Calu3 (cell line): Measurements from ENCODE around the gene STAMBP. TPM values are rescaled to one million over a fixed set of nuclear protein-coding genes. Genes with fewer than 3 reads are reported as not detected.

Experiments used
- BruUV-seq: library from RNA; stranded (reverse); fragments of 400-500 nt; replicated peaks from 2 replicates; lab custom pipeline; 2021; lab: Mats Ljungman, UMichigan
- CTCF ChIA-PET: fragments of 300-600 bp; sonication (Branson Sonifier 250); formaldehyde crosslinking; loops from one replicate; lab custom pipeline; 2022; ENCODE audit warnings: antibody characterized with exemption; lab: Charles Lee
- DNase-seq: peaks from one replicate; pipeline ENCODE4 v3.0.0; 2022
- H3K27ac Mint-ChIP-seq: one replicate; pipeline ENCODE4 v1.8.0; 2022; ENCODE audit warnings: mixed read lengths; ENCODE audit not compliant: unreplicated experiment
- H3K27me3 Mint-ChIP-seq: one replicate; pipeline ENCODE4 v1.8.0; 2022; ENCODE audit warnings: mixed read lengths; ENCODE audit not compliant: unreplicated experiment
- H3K36me3 Mint-ChIP-seq: one replicate; pipeline ENCODE4 v1.8.0; 2022; ENCODE audit warnings: mild to moderate bottlenecking, moderate library complexity, mixed read lengths; ENCODE audit not compliant: insufficient read depth, unreplicated experiment
- H3K4me1 Mint-ChIP-seq: one replicate; pipeline ENCODE4 v1.8.0; 2022; ENCODE audit warnings: mild to moderate bottlenecking, low read depth, mixed read lengths; ENCODE audit not compliant: unreplicated experiment
- H3K4me3 Mint-ChIP-seq: one replicate; pipeline ENCODE4 v1.8.0; 2022; ENCODE audit warnings: mild to moderate bottlenecking, low read depth, moderate library complexity, mixed read lengths; ENCODE audit not compliant: unreplicated experiment
- H3K9me3 Mint-ChIP-seq: one replicate; pipeline ENCODE4 v1.8.0; 2022; ENCODE audit warnings: low read depth, mixed read lengths; ENCODE audit not compliant: unreplicated experiment
- intact Hi-C: fragments of 100-400 bp; cut with micrococcal nuclease; formaldehyde crosslinking; loops from one replicate; pipeline ENCODE4 v1.10.0; 2022; ENCODE audit not compliant: unreplicated experiment
- total RNA-seq: library from RNA; stranded (reverse); gene quantifications from 2 replicates; pipeline ENCODE4 v1.2.3, GENCODE V29; 2022
- TF ChIP-seq, protein P1 (sequence below): fragments of 200-600 bp; IDR thresholded peaks from one replicate; pipeline ENCODE4 v1.8.0; 2022; ENCODE audit warnings: antibody characterized with exemption; ENCODE audit not compliant: unreplicated experiment

STAMBP gene
- total RNA-seq, 1 experiment from 2014 or later: 51.9 TPM

DNA sequence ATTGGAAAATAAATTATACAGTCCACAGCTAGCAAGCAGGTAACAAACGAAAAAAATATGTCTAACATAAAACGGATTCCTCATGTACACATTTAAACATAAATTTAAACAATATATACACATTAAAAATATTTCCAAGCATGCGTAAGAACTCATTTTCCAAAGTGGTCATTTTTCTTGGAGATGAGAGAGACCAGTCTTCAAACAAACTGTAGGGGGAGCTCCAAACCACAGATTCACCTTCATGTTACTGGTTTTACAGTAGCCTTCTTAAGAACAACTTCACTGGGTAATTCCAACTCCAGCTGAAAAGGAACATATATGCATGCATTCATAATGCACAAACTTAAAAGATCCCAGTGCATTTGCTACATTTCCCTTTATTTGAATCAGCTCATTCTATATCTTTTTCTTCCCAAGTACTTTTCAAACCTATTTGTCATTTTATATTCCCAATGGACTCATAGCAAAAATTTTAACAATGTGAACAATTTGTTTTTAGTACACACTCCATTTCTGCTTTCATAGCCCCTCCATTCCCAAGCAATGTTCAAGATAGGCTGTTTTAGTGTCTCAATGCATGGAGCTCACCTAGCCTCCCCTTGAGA is 4.7 kb upstream of the STAMBP start:
- TF ChIP-seq, protein P1, sequence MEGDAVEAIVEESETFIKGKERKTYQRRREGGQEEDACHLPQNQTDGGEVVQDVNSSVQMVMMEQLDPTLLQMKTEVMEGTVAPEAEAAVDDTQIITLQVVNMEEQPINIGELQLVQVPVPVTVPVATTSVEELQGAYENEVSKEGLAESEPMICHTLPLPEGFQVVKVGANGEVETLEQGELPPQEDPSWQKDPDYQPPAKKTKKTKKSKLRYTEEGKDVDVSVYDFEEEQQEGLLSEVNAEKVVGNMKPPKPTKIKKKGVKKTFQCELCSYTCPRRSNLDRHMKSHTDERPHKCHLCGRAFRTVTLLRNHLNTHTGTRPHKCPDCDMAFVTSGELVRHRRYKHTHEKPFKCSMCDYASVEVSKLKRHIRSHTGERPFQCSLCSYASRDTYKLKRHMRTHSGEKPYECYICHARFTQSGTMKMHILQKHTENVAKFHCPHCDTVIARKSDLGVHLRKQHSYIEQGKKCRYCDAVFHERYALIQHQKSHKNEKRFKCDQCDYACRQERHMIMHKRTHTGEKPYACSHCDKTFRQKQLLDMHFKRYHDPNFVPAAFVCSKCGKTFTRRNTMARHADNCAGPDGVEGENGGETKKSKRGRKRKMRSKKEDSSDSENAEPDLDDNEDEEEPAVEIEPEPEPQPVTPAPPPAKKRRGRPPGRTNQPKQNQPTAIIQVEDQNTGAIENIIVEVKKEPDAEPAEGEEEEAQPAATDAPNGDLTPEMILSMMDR: peak; percentile 66
- peaks cover 6% of the 10 kb centered on the region for H3K4me1 Mint-ChIP-seq
- H3K36me3 Mint-ChIP-seq: peaks cover 7% of the 10 kb centered on the region
- no peaks in the 10 kb centered on the region for H3K9me3 Mint-ChIP-seq
- no TSS peak for BruUV-seq
- peaks cover 20% of the 10 kb centered on the region for H3K27me3 Mint-ChIP-seq
- intact Hi-C loops: no loop called here
- CTCF ChIA-PET: interaction anchor here (1.0 to 1.4 kb wide), 6 partner anchors 85 to 511 kb away, joined by 3 to 6 read pairs (median 4); partner anchors contain the start of gene BOLA3
- no peak overlapping the region for H3K27ac Mint-ChIP-seq
- no peak overlapping the region for H3K4me3 Mint-ChIP-seq
- peak; percentile 46 for DNase-seq

DNA sequence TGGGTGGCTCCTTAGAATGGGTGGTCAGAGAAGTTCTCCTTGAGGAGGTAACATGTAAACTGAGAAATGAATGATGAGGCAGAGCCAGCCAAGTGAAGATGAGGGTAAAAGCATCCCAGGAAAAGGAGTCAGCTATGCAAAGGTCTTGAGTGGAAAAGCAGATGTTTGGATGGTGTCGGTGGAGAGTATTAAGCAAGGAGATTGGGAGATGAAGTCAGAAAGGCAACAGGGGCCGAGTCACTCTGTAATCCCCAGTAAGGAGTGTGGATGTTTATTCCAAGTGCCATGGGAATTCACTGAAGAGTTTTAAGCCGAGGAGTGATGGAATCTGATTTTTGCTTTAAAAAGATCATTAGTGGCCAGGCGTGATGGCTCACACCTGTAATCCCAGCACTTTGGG is 3.4 kb upstream of the STAMBP start:
- CTCF ChIA-PET: no interaction called here
- Mint-ChIP-seq H3K4me3 (no peak overlapping the region), H3K4me1 (peaks cover 17% of the 10 kb centered on the region), H3K9me3 (no peaks in the 10 kb centered on the region), H3K36me3 (peaks cover 17% of the 10 kb centered on the region), H3K27ac (no peak overlapping the region), H3K27me3 (peaks cover 16% of the 10 kb centered on the region)
- TF ChIP-seq, protein P1: no peak
- DNase-seq: no peak
- intact Hi-C loops: no loop called here
- BruUV-seq: no TSS peak

- Mint-ChIP-seq H3K27me3 (no peaks in the 10 kb centered on the region), H3K9me3 (no peaks in the 10 kb centered on the region), H3K27ac (no peak overlapping the region), H3K4me1 (peaks cover 24% of the 10 kb centered on the region), H3K4me3 (no peak overlapping the region), H3K36me3 (peaks cover 17% of the 10 kb centered on the region)
- CTCF ChIA-PET: interaction anchor here (0.8 to 1.2 kb wide), 5 partner anchors 154 to 324 kb away, joined by 3 to 5 read pairs (median 4); partner anchors contain the start of gene BOLA3
- intact Hi-C loops: no loop called here
- no peak for DNase-seq
- BruUV-seq: no TSS peak
- TF ChIP-seq, protein P1: no peak
Observed at GRCh38 chr2:73827018-73827417, 1.7 kb upstream of the STAMBP start.

- peaks cover 3% of the 10 kb centered on the region for H3K9me3 Mint-ChIP-seq
- intact Hi-C loops: no loop called here
- no TSS peak for BruUV-seq
- H3K27me3 Mint-ChIP-seq: no peaks in the 10 kb centered on the region
- DNase-seq: no peak
- H3K27ac Mint-ChIP-seq: peak overlapping the region; percentile 9
- no peak overlapping the region for H3K4me3 Mint-ChIP-seq
- peaks cover 30% of the 10 kb centered on the region for H3K4me1 Mint-ChIP-seq
- TF ChIP-seq, protein P1: no peak
- CTCF ChIA-PET: interaction anchor here (0.5 to 1.2 kb wide), 12 partner anchors 13 to 564 kb away, joined by 3 to 5 read pairs (median 4); no protein-coding TSS in a partner anchor
- peaks cover 17% of the 10 kb centered on the region for H3K36me3 Mint-ChIP-seq
Observed at GRCh38 chr2:73827660-73828388, 937 bp upstream of the STAMBP start.
